ENCODE results near the gene TTC21A.

The TTC21A gene

GRCh38 chr3:39097716-39098472 lies 9.6 kb upstream of the TTC21A start:
- no peak for DNase-seq (ENCODE audit: low read depth in 1 of 2, low spot score in 1 of 2)

GRCh38 chr3:39098473-39099000 lies 8.9 kb upstream of the TTC21A start:
- DNase-seq (ENCODE audit: low read depth in 1 of 2, low spot score in 1 of 2), result no peak

GRCh38 chr3:39099242-39099641 lies 8.2 kb upstream of the TTC21A start:
- no peak for DNase-seq (ENCODE audit: low read depth in 1 of 2, low spot score in 1 of 2)

- DNase-seq (ENCODE audit: low read depth in 1 of 2, low spot score in 1 of 2), result no peak
Measured at GRCh38 chr3:39099738-39100499, 7.6 kb upstream of the TTC21A start.

- no peak for DNase-seq (ENCODE audit: low read depth in 1 of 2, low spot score in 1 of 2)
Measured at GRCh38 chr3:39100500-39100886, 7.0 kb upstream of the TTC21A start.

- peak in 1 of 2 donors; percentile 40 for DNase-seq (ENCODE audit: low read depth in 1 of 2, low spot score in 1 of 2)
Measured at GRCh38 chr3:39101022-39101689, 6.3 kb upstream of the TTC21A start.

GRCh38 chr3:39102504-39103323 lies 4.8 kb upstream of the TTC21A start:
- no peak for DNase-seq (ENCODE audit: low read depth in 1 of 2, low spot score in 1 of 2)

- no peak for DNase-seq (ENCODE audit: low read depth in 1 of 2, low spot score in 1 of 2)
Measured at GRCh38 chr3:39103324-39103693, 4.2 kb upstream of the TTC21A start.

GRCh38 chr3:39103791-39104552 lies 3.5 kb upstream of the TTC21A start:
- DNase-seq (ENCODE audit: low read depth in 1 of 2, low spot score in 1 of 2), result no peak

GRCh38 chr3:39104961-39105686 lies 2.4 kb upstream of the TTC21A start:
- DNase-seq (ENCODE audit: low read depth in 1 of 2, low spot score in 1 of 2), result no peak

- no peak for DNase-seq (ENCODE audit: low read depth in 1 of 2, low spot score in 1 of 2)
Measured at GRCh38 chr3:39105687-39106063, 1.8 kb upstream of the TTC21A start.

- DNase-seq (ENCODE audit: low read depth in 1 of 2, low spot score in 1 of 2), result no peak
Measured at GRCh38 chr3:39106281-39106811, 1.1 kb upstream of the TTC21A start.

- no peak for DNase-seq (ENCODE audit: low read depth in 1 of 2, low spot score in 1 of 2)
Measured at GRCh38 chr3:39106851-39107387, 561 bp upstream of the TTC21A start.

GRCh38 chr3:39108200-39108710 lies 775 bp downstream of the TTC21A start:
- DNase-seq (ENCODE audit: low read depth in 1 of 2, low spot score in 1 of 2), result no peak

GRCh38 chr3:39109086-39109485 lies 1.6 kb downstream of the TTC21A start:
- no peak for DNase-seq (ENCODE audit: low read depth in 1 of 2, low spot score in 1 of 2)

- DNase-seq (ENCODE audit: low read depth in 1 of 2, low spot score in 1 of 2), result no peak
Measured at GRCh38 chr3:39110041-39110639, 2.7 kb downstream of the TTC21A start.

GRCh38 chr3:39112113-39112512 lies 4.6 kb downstream of the TTC21A start:
- no peak for DNase-seq (ENCODE audit: low read depth in 1 of 2, low spot score in 1 of 2)

- DNase-seq (ENCODE audit: low read depth in 1 of 2, low spot score in 1 of 2), result no peak
Measured at GRCh38 chr3:39112535-39112934, 5.1 kb downstream of the TTC21A start.

Data from activated CD4-positive, alpha-beta T cell treated with anti-CD3 and anti-CD28 coated beads, Interleukin-2, amount 50 U/mL, for 24 hours (primary cell).